HepG2 (cell line): ENCODE measurements around the gene PRR5L. TPM values are rescaled to one million over a fixed set of nuclear protein-coding genes. Genes with fewer than 3 reads are reported as not detected.

ENCODE experiments used
- ATAC-seq: fragments of 200-7000 bp; cut with Tn5 transposase; 3 replicates; pipeline ENCODE4 v1.9.1; 2020; ENCODE audit warnings: mild to moderate bottlenecking, moderate library complexity
- BruUV-seq: library from RNA; stranded (reverse); fragments of 400-500 nt; replicated peaks from 2 replicates; lab custom pipeline; 2021; lab: Mats Ljungman, UMichigan
- CTCF ChIA-PET: fragments of 300-600 bp; formaldehyde crosslinking; extraction: SDS; loops from one replicate; lab custom pipeline; 2021; ENCODE audit warnings: low total read pairs, inconsistent platforms, low intra/inter-chr PET ratio; lab: Yijun Ruan, JAX
- POLR2A ChIA-PET: fragments of 350-600 bp; sonication (Branson Sonifier 250); formaldehyde crosslinking; loops from one replicate; lab custom pipeline; 2020; ENCODE audit warnings: antibody characterized with exemption, inconsistent platforms; lab: Yijun Ruan, JAX
- DNase-seq: peaks from one replicate; pipeline ENCODE4 v3.0.0-alpha.2; 2015; ENCODE audit warnings: low spot score
- FAIRE-seq: peaks from 3 replicates; lab custom pipeline; 2011; peaks lifted over from hg19 to GRCh38; lab: Jason Lieb, UNC
- H2AFZ ChIP-seq: one replicate; pipeline ENCODE4 v1.6.1; 2011; ENCODE audit warnings: low read length, inconsistent platforms
- H3K27ac ChIP-seq: fragments of 300-600 bp; 3 replicates; pipeline ENCODE4 v1.8.0; 2011; ENCODE audit warnings: mixed run types, mild to moderate bottlenecking, mixed read lengths, low read length, inconsistent platforms; ENCODE audit not compliant: insufficient read depth; ENCODE audit errors: extremely low read length
- H3K27me3 ChIP-seq, 2 experiments: fragments of 200-600 bp in 1 of 2; 2 replicates in 1 of 2; 3 replicates in 1 of 2; pipeline versions ENCODE4 v1.6.0 to v1.8.0; 2011; ENCODE audit warnings: low read length in 2 of 2, mild to moderate bottlenecking in 2 of 2, moderate library complexity in 2 of 2, inconsistent platforms in 1 of 2; ENCODE audit not compliant: insufficient read depth in 2 of 2, control insufficient read depth in 1 of 2
- H3K36me3 ChIP-seq, 2 experiments: fragments of 200-600 bp in 1 of 2; replicated peaks in 1 of 2; 2 replicates in 1 of 2; 3 replicates in 1 of 2; pipeline versions ENCODE4 v1.5.1 to v1.8.0; 2011; ENCODE audit warnings: low read length in 2 of 2, inconsistent platforms in 1 of 2; ENCODE audit not compliant: insufficient read depth in 2 of 2, control insufficient read depth in 1 of 2
- H3K4me1 ChIP-seq: 2 replicates; pipeline ENCODE4 v1.5.1; 2012; ENCODE audit warnings: low read length, inconsistent platforms; ENCODE audit not compliant: insufficient read depth
- H3K4me2 ChIP-seq: 2 replicates; pipeline ENCODE4 v1.6.0; 2011; ENCODE audit warnings: low read depth, low read length, inconsistent platforms
- H3K4me3 ChIP-seq, 3 experiments: fragments of 200-600 bp in 1 of 3; sonication (generic), shearing (Covaris generic) in 1 of 3; replicated peaks in 1 of 3; 2 replicates each; pipeline ENCODE4 v1.5.1; 2011 to 2016; ENCODE audit warnings: low read length in 3 of 3, inconsistent platforms in 2 of 3, low read depth in 2 of 3, mild to moderate bottlenecking in 2 of 3, control low read depth in 1 of 3, mixed read lengths in 1 of 3; ENCODE audit not compliant: insufficient read depth in 1 of 3
- H3K79me2 ChIP-seq: one replicate; pipeline ENCODE4 v1.6.1; 2011; ENCODE audit warnings: low read length, inconsistent platforms; ENCODE audit not compliant: insufficient read depth
- H3K9ac ChIP-seq: 2 replicates; pipeline ENCODE4 v1.6.0; 2011; ENCODE audit warnings: mild to moderate bottlenecking, low read depth, low read length, inconsistent platforms; ENCODE audit not compliant: insufficient read depth
- H3K9me3 ChIP-seq: 2 replicates; pipeline ENCODE4 v1.5.1; 2012; ENCODE audit warnings: mild to moderate bottlenecking, low read length
- H4K20me1 ChIP-seq: 2 replicates; pipeline ENCODE4 v1.6.0; 2011; ENCODE audit warnings: inconsistent platforms, mild to moderate bottlenecking, low read length, moderate library complexity; ENCODE audit not compliant: insufficient read depth
- EED ChIP-seq: sonication (generic); formaldehyde crosslinking; IDR thresholded peaks from 2 replicates; pipeline ENCODE4 v1.5.0; 2020; ENCODE audit warnings: mild to moderate bottlenecking, missing genetic modification reagents
- GTF3A ChIP-seq: sonication (generic); formaldehyde crosslinking; conservative IDR thresholded peaks from 2 replicates; pipeline ENCODE4 v1.4.0; 2020; ENCODE audit warnings: mild to moderate bottlenecking, missing genetic modification reagents
- KLF16 ChIP-seq, 2 experiments: sonication (generic) in 1 of 2; formaldehyde crosslinking in 1 of 2; IDR thresholded peaks; 2 replicates each; pipeline versions ENCODE4 v1.6.1 to v1.8.0; 2016 to 2023; ENCODE audit warnings: missing genetic modification reagents in 2 of 2, missing compliant biosample characterization in 1 of 2
- MAZ ChIP-seq, 2 experiments: sonication (generic) in 1 of 2; formaldehyde crosslinking in 1 of 2; IDR thresholded peaks; 2 replicates each; pipeline versions ENCODE4 v1.5.0 to v1.6.1; 2012 to 2020; ENCODE audit warnings: low read depth in 2 of 2, mild to moderate bottlenecking in 2 of 2, borderline replicate concordance in 1 of 2, improper control_type of control experiment in 1 of 2, low read length in 1 of 2, missing genetic modification reagents in 1 of 2, moderate library complexity in 1 of 2
- MYPOP ChIP-seq: sonication (generic); formaldehyde crosslinking; IDR thresholded peaks from 2 replicates; pipeline ENCODE4 v1.8.1; 2023; ENCODE audit warnings: mild to moderate bottlenecking, moderate library complexity, missing genetic modification reagents
- PHF5A ChIP-seq: IDR thresholded peaks from one replicate; pipeline ENCODE4 v1.6.1; 2018; ENCODE audit warnings: low read depth, missing genetic modification reagents; ENCODE audit not compliant: unreplicated experiment
- RNF2 ChIP-seq: fragments of 450-650 bp; conservative IDR thresholded peaks from 2 replicates; pipeline ENCODE4 v1.6.1; 2016; ENCODE audit warnings: low read depth
- TCF7L2 ChIP-seq: IDR thresholded peaks from 2 replicates; pipeline ENCODE4 v1.6.1; 2011; ENCODE audit warnings: mild to moderate bottlenecking, low read depth, low read length, moderate library complexity
- YEATS2 ChIP-seq: sonication (generic); formaldehyde crosslinking; IDR thresholded peaks from 2 replicates; pipeline ENCODE4 v1.4.0; 2020; ENCODE audit warnings: missing genetic modification reagents, borderline replicate concordance
- ZBTB20 ChIP-seq: sonication (generic); formaldehyde crosslinking; IDR thresholded peaks from 2 replicates; pipeline ENCODE4 v1.8.1; 2023; ENCODE audit warnings: missing genetic modification reagents, low read depth, mild to moderate bottlenecking, borderline replicate concordance
- ZNF740 ChIP-seq: sonication (generic); formaldehyde crosslinking; IDR thresholded peaks from 2 replicates; pipeline ENCODE4 v1.4.0; 2020; ENCODE audit warnings: missing genetic modification reagents
- WGBS: methylation state at CpG from one replicate; pipeline ENCODE4 v1.1.6; 2017; ENCODE audit warnings: low lambda C conversion rate; 5-methylcytosine and 5-hydroxymethylcytosine counted together
- in situ Hi-C: cut with HindIII; loops from 2 replicates; pipeline ENCODE4 v1.10.0; 2017; ENCODE audit warnings: low pct_unique_long_range_greater_than_20kb; ENCODE audit not compliant: extremely low pct_ligation_motif_present
- intact Hi-C: fragments of 100-400 bp; cut with micrococcal nuclease; formaldehyde crosslinking; loops from one replicate; pipeline ENCODE4 v1.10.0; 2022; ENCODE audit not compliant: unreplicated experiment
- polyA plus RNA-seq, 8 experiments: library from polyadenylated mRNA; depleted of rRNA in 3 of 8; stranded (reverse) in 7 of 8; unstranded in 1 of 8; fragments of >200 nt; fragmentation: Illumina TruSeq in 4 of 8; extraction: Trizol in 4 of 8; gene quantifications; 2 replicates each; pipeline versions ENCODE4 v1.2.1 to v1.2.3, GENCODE V29; 2011 to 2016; ENCODE audit warnings: low read depth in 4 of 8, missing spikeins in 1 of 8, mixed read lengths in 1 of 8; ENCODE audit not compliant: insufficient read depth in 1 of 8
- total RNA-seq, 5 experiments: library from RNA; depleted of rRNA; stranded (reverse); fragments of >200 nt; fragmentation: Illumina TruSeq; extraction: Trizol; gene quantifications; 2 replicates each; pipeline ENCODE4 v1.2.3, GENCODE V29; 2016; ENCODE audit warnings: low read depth in 1 of 5
- TF ChIP-seq, protein P1 (sequence below): IDR thresholded peaks from 2 replicates; pipeline ENCODE4 v1.6.1; 2016; ENCODE audit warnings: low read depth, control low read depth
- TF ChIP-seq, protein P2 (sequence below): sonication (generic); formaldehyde crosslinking; IDR thresholded peaks from 2 replicates; pipeline ENCODE4 v1.5.1; 2020; ENCODE audit warnings: mild to moderate bottlenecking, missing genetic modification reagents, moderate library complexity
- TF ChIP-seq, protein P3 (sequence below): sonication (generic); IDR thresholded peaks from 2 replicates; pipeline ENCODE4 v1.6.1; 2016; ENCODE audit warnings: low read depth, borderline replicate concordance
- TF ChIP-seq, protein P4 (sequence below): sonication (generic); formaldehyde crosslinking; IDR thresholded peaks from 2 replicates; pipeline ENCODE4 v1.4.0; 2020; ENCODE audit warnings: missing genetic modification reagents

Gene PRR5L
- total and polyA plus RNA-seq, 2 of the 13 experiments (the other 11 are each of a cell fraction or from before 2014, with no cell fraction given) = 0.16 TPM; not detected in 1

- in situ Hi-C loops (loop anchor here (25.0 kb wide), 1 partner anchor 770 kb away; no protein-coding TSS in a partner anchor), intact Hi-C loops (loop anchor here (5.0 kb wide), 1 partner anchor 435 kb away; no protein-coding TSS in a partner anchor)
- Histone ChIP-seq H3K4me2 (no peak overlapping the region), H3K79me2 (no peaks in the 10 kb centered on the region), H3K27me3 (peaks cover 3 to 28% of the 10 kb centered on the region in 2 experiments; a peak in 4 of 5 replicates), H3K9me3 (no peaks in the 10 kb centered on the region), H3K4me1 (no peaks in the 10 kb centered on the region), H2AFZ (no peak overlapping the region), H3K27ac (no peak overlapping the region), H4K20me1 (no peaks in the 10 kb centered on the region), H3K9ac (no peak overlapping the region), H3K36me3 (no peaks in the 10 kb centered on the region), H3K4me3 (no peak overlapping the region)
- WGBS = 25% methylated on average over 4 of the region's 5 CpGs
- no peak for ATAC-seq
- no peak for DNase-seq
- no TSS peak for BruUV-seq
- no peak for FAIRE-seq
- ChIA-PET CTCF (no interaction called here), POLR2A (no interaction called here)
- TF ChIP-seq, protein P1, sequence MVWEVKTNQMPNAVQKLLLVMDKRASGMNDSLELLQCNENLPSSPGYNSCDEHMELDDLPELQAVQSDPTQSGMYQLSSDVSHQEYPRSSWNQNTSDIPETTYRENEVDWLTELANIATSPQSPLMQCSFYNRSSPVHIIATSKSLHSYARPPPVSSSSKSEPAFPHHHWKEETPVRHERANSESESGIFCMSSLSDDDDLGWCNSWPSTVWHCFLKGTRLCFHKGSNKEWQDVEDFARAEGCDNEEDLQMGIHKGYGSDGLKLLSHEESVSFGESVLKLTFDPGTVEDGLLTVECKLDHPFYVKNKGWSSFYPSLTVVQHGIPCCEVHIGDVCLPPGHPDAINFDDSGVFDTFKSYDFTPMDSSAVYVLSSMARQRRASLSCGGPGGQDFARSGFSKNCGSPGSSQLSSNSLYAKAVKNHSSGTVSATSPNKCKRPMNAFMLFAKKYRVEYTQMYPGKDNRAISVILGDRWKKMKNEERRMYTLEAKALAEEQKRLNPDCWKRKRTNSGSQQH (CRISPR knock-in tag) = no peak
- TF ChIP-seq TCF7L2 (no peak), MYPOP (CRISPR knock-in tag) (no peak), RNF2 (no peak), PHF5A (no peak), EED (no peak), MAZ (IDR thresholded peaks at IDR 0.05; ENCODE audit: borderline replicate concordance, low read depth, low read length) (no peak), MAZ (CRISPR knock-in tag; IDR thresholded peaks at IDR 0.05; ENCODE audit: low read depth) (no peak), ZNF740 (no peak), GTF3A (CRISPR knock-in tag) (no peak), YEATS2 (CRISPR knock-in tag) (no peak), ZBTB20 (CRISPR knock-in tag) (no peak), KLF16 (CRISPR knock-in tag; IDR thresholded peaks at IDR 0.05) (no peak)
- TF ChIP-seq, protein P2, sequence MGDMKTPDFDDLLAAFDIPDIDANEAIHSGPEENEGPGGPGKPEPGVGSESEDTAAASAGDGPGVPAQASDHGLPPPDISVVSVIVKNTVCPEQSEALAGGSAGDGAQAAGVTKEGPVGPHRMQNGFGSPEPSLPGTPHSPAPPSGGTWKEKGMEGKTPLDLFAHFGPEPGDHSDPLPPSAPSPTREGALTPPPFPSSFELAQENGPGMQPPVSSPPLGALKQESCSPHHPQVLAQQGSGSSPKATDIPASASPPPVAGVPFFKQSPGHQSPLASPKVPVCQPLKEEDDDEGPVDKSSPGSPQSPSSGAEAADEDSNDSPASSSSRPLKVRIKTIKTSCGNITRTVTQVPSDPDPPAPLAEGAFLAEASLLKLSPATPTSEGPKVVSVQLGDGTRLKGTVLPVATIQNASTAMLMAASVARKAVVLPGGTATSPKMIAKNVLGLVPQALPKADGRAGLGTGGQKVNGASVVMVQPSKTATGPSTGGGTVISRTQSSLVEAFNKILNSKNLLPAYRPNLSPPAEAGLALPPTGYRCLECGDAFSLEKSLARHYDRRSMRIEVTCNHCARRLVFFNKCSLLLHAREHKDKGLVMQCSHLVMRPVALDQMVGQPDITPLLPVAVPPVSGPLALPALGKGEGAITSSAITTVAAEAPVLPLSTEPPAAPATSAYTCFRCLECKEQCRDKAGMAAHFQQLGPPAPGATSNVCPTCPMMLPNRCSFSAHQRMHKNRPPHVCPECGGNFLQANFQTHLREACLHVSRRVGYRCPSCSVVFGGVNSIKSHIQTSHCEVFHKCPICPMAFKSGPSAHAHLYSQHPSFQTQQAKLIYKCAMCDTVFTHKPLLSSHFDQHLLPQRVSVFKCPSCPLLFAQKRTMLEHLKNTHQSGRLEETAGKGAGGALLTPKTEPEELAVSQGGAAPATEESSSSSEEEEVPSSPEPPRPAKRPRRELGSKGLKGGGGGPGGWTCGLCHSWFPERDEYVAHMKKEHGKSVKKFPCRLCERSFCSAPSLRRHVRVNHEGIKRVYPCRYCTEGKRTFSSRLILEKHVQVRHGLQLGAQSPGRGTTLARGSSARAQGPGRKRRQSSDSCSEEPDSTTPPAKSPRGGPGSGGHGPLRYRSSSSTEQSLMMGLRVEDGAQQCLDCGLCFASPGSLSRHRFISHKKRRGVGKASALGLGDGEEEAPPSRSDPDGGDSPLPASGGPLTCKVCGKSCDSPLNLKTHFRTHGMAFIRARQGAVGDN (CRISPR knock-in tag) = no peak
- TF ChIP-seq, protein P3, sequence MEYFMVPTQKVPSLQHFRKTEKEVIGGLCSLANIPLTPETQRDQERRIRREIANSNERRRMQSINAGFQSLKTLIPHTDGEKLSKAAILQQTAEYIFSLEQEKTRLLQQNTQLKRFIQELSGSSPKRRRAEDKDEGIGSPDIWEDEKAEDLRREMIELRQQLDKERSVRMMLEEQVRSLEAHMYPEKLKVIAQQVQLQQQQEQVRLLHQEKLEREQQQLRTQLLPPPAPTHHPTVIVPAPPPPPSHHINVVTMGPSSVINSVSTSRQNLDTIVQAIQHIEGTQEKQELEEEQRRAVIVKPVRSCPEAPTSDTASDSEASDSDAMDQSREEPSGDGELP = no peak
- TF ChIP-seq, protein P4, sequence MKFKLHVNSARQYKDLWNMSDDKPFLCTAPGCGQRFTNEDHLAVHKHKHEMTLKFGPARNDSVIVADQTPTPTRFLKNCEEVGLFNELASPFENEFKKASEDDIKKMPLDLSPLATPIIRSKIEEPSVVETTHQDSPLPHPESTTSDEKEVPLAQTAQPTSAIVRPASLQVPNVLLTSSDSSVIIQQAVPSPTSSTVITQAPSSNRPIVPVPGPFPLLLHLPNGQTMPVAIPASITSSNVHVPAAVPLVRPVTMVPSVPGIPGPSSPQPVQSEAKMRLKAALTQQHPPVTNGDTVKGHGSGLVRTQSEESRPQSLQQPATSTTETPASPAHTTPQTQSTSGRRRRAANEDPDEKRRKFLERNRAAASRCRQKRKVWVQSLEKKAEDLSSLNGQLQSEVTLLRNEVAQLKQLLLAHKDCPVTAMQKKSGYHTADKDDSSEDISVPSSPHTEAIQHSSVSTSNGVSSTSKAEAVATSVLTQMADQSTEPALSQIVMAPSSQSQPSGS (CRISPR knock-in tag) = no peak
Measured at GRCh38 chr11:36257351-36257750, 38.7 kb upstream of the PRR5L start.
